ENCODE data around the gene UGDH. TPM values are rescaled to one million over a fixed set of nuclear protein-coding genes. Genes with fewer than 3 reads are reported as not detected.

The UGDH gene
- total and polyA plus RNA-seq, 10 of the 15 experiments (the other 5 are each of a cell fraction or from before 2014, with no cell fraction given), result 11.1 to 60.3 (median 26.8) TPM

GRCh38 chr4:39458505-39459300 lies 68.5 kb downstream of the UGDH start, which contains the start of the genes LIAS and RPL9 (continued):
- peak in 1 of 2 experiments; percentile 100; a peak in 1 of 3 replicates for TF ChIP-seq EGR1 (IDR thresholded peaks at IDR 0.05; ENCODE audit: borderline replicate concordance in 1 of 2, low read depth in 2 of 2, low read length in 2 of 2)
- peak; percentile 47; the same call in 1 of the 2 replicates for TF ChIP-seq E2F4 (IDR thresholded peaks at IDR 0.05; ENCODE audit: low read depth, low read length)
- TF ChIP-seq, protein P1, sequence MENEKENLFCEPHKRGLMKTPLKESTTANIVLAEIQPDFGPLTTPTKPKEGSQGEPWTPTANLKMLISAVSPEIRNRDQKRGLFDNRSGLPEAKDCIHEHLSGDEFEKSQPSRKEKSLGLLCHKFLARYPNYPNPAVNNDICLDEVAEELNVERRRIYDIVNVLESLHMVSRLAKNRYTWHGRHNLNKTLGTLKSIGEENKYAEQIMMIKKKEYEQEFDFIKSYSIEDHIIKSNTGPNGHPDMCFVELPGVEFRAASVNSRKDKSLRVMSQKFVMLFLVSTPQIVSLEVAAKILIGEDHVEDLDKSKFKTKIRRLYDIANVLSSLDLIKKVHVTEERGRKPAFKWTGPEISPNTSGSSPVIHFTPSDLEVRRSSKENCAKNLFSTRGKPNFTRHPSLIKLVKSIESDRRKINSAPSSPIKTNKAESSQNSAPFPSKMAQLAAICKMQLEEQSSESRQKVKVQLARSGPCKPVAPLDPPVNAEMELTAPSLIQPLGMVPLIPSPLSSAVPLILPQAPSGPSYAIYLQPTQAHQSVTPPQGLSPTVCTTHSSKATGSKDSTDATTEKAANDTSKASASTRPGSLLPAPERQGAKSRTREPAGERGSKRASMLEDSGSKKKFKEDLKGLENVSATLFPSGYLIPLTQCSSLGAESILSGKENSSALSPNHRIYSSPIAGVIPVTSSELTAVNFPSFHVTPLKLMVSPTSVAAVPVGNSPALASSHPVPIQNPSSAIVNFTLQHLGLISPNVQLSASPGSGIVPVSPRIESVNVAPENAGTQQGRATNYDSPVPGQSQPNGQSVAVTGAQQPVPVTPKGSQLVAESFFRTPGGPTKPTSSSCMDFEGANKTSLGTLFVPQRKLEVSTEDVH (IDR thresholded peaks at IDR 0.05; ENCODE audit: low read depth, partially characterized antibody), result peak; percentile 95
- no peak for TF ChIP-seq ZBTB11 (CRISPR knock-in tag; IDR thresholded peaks at IDR 0.05)
- TF ChIP-seq CBFB (IDR thresholded peaks at IDR 0.05; ENCODE audit: low read depth), result peak; percentile 93
- peak; percentile 66; the same call in 1 of the 2 replicates for TF ChIP-seq ZSCAN29 (IDR thresholded peaks at IDR 0.05)
- TF ChIP-seq PKNOX1 (IDR thresholded peaks at IDR 0.05), result peak; percentile 77
- peak; percentile 99 for TF ChIP-seq PML (IDR thresholded peaks at IDR 0.05; ENCODE audit: low read length)
- TF ChIP-seq, protein P2, sequence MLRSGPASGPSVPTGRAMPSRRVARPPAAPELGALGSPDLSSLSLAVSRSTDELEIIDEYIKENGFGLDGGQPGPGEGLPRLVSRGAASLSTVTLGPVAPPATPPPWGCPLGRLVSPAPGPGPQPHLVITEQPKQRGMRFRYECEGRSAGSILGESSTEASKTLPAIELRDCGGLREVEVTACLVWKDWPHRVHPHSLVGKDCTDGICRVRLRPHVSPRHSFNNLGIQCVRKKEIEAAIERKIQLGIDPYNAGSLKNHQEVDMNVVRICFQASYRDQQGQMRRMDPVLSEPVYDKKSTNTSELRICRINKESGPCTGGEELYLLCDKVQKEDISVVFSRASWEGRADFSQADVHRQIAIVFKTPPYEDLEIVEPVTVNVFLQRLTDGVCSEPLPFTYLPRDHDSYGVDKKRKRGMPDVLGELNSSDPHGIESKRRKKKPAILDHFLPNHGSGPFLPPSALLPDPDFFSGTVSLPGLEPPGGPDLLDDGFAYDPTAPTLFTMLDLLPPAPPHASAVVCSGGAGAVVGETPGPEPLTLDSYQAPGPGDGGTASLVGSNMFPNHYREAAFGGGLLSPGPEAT (IDR thresholded peaks at IDR 0.05; ENCODE audit: low read depth), result peak; percentile 95
- peak; percentile 72; the same call in 1 of the 2 replicates for TF ChIP-seq RB1 (IDR thresholded peaks at IDR 0.05; ENCODE audit: borderline replicate concordance)
- TF ChIP-seq SMAD1 (IDR thresholded peaks at IDR 0.05; ENCODE audit: low read depth, partially characterized antibody), result peak; percentile 82
- no peak for TF ChIP-seq NRF1 (conservative IDR thresholded peaks at IDR 0.05; ENCODE audit: low read depth, low read length)
- no peak for TF ChIP-seq USF2 (IDR thresholded peaks at IDR 0.05; ENCODE audit: borderline replicate concordance, low read depth, low read length)

All from GM12878 (cell line).